HEK293 (cell line): ENCODE results near the gene MAML3.
A peak's percentile ranks its signal among the peaks of the same experiment; 100 is the strongest.

Source experiments
- BCL11A ChIP-seq: fragments of 450-650 bp; formaldehyde crosslinking; IDR thresholded peaks from 2 replicates; pipeline ENCODE4 v1.5.1; 2016; ENCODE audit warnings: low read depth, missing biosample characterization, missing genetic modification characterization
- KLF7 ChIP-seq: fragments of 450-650 bp; formaldehyde crosslinking; IDR thresholded peaks from 2 replicates; pipeline ENCODE4 v1.5.1; 2016; ENCODE audit warnings: missing biosample characterization, missing genetic modification characterization, borderline replicate concordance
- MZF1 ChIP-seq: fragments of 450-650 bp; formaldehyde crosslinking; IDR thresholded peaks from 2 replicates; pipeline ENCODE4 v1.5.1; 2017; ENCODE audit warnings: missing biosample characterization, missing genetic modification characterization, borderline replicate concordance
- SCRT2 ChIP-seq: fragments of 450-650 bp; formaldehyde crosslinking; IDR thresholded peaks from 2 replicates; pipeline ENCODE4 v1.5.1; 2016; ENCODE audit warnings: missing biosample characterization, missing genetic modification characterization
- SP2 ChIP-seq: fragments of 450-650 bp; formaldehyde crosslinking; IDR thresholded peaks from 2 replicates; pipeline ENCODE4 v1.5.1; 2016; ENCODE audit warnings: missing biosample characterization, missing genetic modification characterization
- ZFHX2 ChIP-seq: fragments of 450-650 bp; formaldehyde crosslinking; conservative IDR thresholded peaks from 2 replicates; pipeline ENCODE4 v1.5.1; 2016; ENCODE audit warnings: missing biosample characterization, missing genetic modification characterization
- ZNF10 ChIP-seq: fragments of 450-650 bp; formaldehyde crosslinking; IDR thresholded peaks from 2 replicates; pipeline ENCODE4 v1.5.1; 2017; ENCODE audit warnings: missing biosample characterization, missing genetic modification characterization
- ZNF24 ChIP-seq: fragments of 450-650 bp; formaldehyde crosslinking; IDR thresholded peaks from 2 replicates; pipeline ENCODE4 v1.5.1; 2016; ENCODE audit warnings: missing biosample characterization, missing genetic modification characterization
- ZNF48 ChIP-seq: fragments of 450-650 bp; formaldehyde crosslinking; IDR thresholded peaks from 2 replicates; pipeline ENCODE4 v1.5.1; 2016; ENCODE audit warnings: missing biosample characterization, missing genetic modification characterization
- ZNF510 ChIP-seq: fragments of 450-650 bp; formaldehyde crosslinking; IDR thresholded peaks from 2 replicates; pipeline ENCODE4 v1.5.1; 2018; ENCODE audit warnings: mild to moderate bottlenecking, missing genetic modification characterization, missing biosample characterization; ENCODE audit not compliant: insufficient replicate concordance
- ZNF514 ChIP-seq: fragments of 450-650 bp; formaldehyde crosslinking; IDR thresholded peaks from 2 replicates; pipeline ENCODE4 v1.5.1; 2016; ENCODE audit warnings: missing biosample characterization, missing genetic modification characterization
- ZNF529 ChIP-seq: fragments of 450-650 bp; formaldehyde crosslinking; IDR thresholded peaks from 2 replicates; pipeline ENCODE4 v1.5.1; 2017; ENCODE audit warnings: missing genetic modification characterization, missing biosample characterization; ENCODE audit not compliant: insufficient replicate concordance
- ZNF530 ChIP-seq: fragments of 450-650 bp; formaldehyde crosslinking; IDR thresholded peaks from 2 replicates; pipeline ENCODE4 v1.5.1; 2016; ENCODE audit warnings: low read depth, missing biosample characterization, missing genetic modification characterization
- ZNF560 ChIP-seq: fragments of 450-650 bp; formaldehyde crosslinking; IDR thresholded peaks from 2 replicates; pipeline ENCODE4 v1.5.1; 2017; ENCODE audit warnings: missing biosample characterization, missing genetic modification characterization, borderline replicate concordance
- ZNF670 ChIP-seq: fragments of 450-650 bp; formaldehyde crosslinking; IDR thresholded peaks from 2 replicates; pipeline ENCODE4 v1.5.1; 2016; ENCODE audit warnings: missing biosample characterization, missing genetic modification characterization, low read depth
- ZNF785 ChIP-seq: fragments of 450-650 bp; formaldehyde crosslinking; IDR thresholded peaks from 2 replicates; pipeline ENCODE4 v1.5.1; 2016; ENCODE audit warnings: missing biosample characterization, missing genetic modification characterization
- ZNF791 ChIP-seq: fragments of 450-650 bp; formaldehyde crosslinking; IDR thresholded peaks from 2 replicates; pipeline ENCODE4 v1.5.1; 2016; ENCODE audit warnings: missing biosample characterization, missing genetic modification characterization
- ZNF843 ChIP-seq: fragments of 450-650 bp; formaldehyde crosslinking; IDR thresholded peaks from 2 replicates; pipeline ENCODE4 v1.5.1; 2016; ENCODE audit warnings: missing biosample characterization, missing genetic modification characterization
- TF ChIP-seq, protein P1 (sequence below): fragments of 450-650 bp; formaldehyde crosslinking; IDR thresholded peaks from 2 replicates; pipeline ENCODE4 v1.5.1; 2016; ENCODE audit warnings: missing biosample characterization, missing genetic modification characterization
- TF ChIP-seq, protein P2 (sequence below): fragments of 450-650 bp; formaldehyde crosslinking; IDR thresholded peaks from 2 replicates; pipeline ENCODE4 v1.5.0; 2017; ENCODE audit warnings: missing biosample characterization, missing genetic modification characterization, borderline replicate concordance
- TF ChIP-seq, protein P3 (sequence below): fragments of 450-650 bp; formaldehyde crosslinking; IDR thresholded peaks from 2 replicates; pipeline ENCODE4 v1.5.1; 2016; ENCODE audit warnings: missing biosample characterization, missing genetic modification characterization
- TF ChIP-seq, protein P4 (sequence below): fragments of 450-650 bp; formaldehyde crosslinking; IDR thresholded peaks from 2 replicates; pipeline ENCODE4 v1.5.1; 2016; ENCODE audit warnings: missing biosample characterization, missing genetic modification characterization, borderline replicate concordance
- TF ChIP-seq, protein P5 (sequence below): fragments of 450-650 bp; formaldehyde crosslinking; IDR thresholded peaks from 2 replicates; pipeline ENCODE4 v1.5.1; 2016; ENCODE audit warnings: missing biosample characterization, missing genetic modification characterization

The MAML3 gene

DNA sequence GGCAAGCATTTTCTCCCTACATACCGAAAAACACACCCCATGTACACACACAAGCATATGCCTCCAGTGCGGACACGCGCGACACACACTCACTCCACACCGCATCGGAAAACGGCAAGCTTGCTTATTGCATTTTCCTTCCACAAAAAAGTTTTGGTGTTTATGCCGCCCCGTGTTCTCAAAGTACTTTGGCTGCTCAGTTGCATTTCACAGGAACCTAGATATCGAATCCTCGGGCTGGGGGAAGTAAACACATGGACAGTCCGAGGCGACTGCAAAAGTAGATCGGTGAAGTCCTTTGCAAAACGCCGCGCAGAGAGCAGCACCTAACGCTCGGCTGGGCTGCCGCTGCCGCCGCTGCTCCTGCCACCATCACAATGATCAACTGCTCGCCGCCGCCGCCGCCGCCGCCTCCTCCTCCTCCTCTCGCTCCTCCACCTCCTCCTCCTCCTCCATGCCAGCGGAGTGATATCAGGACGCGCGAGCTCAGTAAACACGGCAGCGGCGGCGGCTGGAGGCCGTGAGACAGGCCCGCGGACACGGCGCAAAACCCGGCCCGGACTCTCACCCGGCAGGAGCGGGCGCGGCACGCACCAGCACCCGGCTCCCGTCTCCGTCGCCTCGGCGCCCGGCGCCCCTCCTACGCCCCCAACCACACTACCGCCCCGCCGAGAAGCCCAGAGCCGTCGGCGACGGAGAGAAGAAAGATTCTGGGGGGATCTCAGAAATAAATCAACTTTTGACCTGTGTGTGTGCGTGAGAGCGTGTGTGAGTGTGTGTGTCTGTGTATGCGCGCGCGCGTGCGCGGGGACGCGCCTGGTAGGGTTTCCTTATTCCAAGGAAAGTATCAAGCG lies at the start of gene MAML3 (continued):
- TF ChIP-seq, protein P1, sequence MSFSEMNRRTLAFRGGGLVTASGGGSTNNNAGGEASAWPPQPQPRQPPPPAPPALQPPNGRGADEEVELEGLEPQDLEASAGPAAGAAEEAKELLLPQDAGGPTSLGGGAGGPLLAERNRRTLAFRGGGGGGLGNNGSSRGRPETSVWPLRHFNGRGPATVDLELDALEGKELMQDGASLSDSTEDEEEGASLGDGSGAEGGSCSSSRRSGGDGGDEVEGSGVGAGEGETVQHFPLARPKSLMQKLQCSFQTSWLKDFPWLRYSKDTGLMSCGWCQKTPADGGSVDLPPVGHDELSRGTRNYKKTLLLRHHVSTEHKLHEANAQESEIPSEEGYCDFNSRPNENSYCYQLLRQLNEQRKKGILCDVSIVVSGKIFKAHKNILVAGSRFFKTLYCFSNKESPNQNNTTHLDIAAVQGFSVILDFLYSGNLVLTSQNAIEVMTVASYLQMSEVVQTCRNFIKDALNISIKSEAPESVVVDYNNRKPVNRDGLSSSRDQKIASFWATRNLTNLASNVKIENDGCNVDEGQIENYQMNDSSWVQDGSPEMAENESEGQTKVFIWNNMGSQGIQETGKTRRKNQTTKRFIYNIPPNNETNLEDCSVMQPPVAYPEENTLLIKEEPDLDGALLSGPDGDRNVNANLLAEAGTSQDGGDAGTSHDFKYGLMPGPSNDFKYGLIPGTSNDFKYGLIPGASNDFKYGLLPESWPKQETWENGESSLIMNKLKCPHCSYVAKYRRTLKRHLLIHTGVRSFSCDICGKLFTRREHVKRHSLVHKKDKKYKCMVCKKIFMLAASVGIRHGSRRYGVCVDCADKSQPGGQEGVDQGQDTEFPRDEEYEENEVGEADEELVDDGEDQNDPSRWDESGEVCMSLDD (tag by site-specific recombination): 0 out of 2 replicates have a peak, but pooled peaks have one; percentile 24
- TF ChIP-seq ZNF530 (tag by site-specific recombination) (no peak), ZNF843 (peak; percentile 58; the same call in 1 of the 2 replicates), ZNF670 (no peak), ZNF48 (tag by site-specific recombination) (no peak), ZNF785 (tag by site-specific recombination) (0 out of 2 replicates have a peak, but pooled peaks have one; percentile 86), ZFHX2 (tag by site-specific recombination) (peak; percentile 96), ZNF560 (tag by site-specific recombination) (peak; percentile 76; the same call in 1 of the 2 replicates), ZNF510 (tag by site-specific recombination) (no peak), ZNF791 (tag by site-specific recombination) (no peak), SP2 (tag by site-specific recombination) (peak; percentile 65), ZNF514 (no peak), SCRT2 (tag by site-specific recombination) (peak; percentile 49; the same call in 1 of the 2 replicates), ZNF529 (tag by site-specific recombination) (no peak), MZF1 (tag by site-specific recombination) (no peak; the same call in 1 of the 2 replicates), ZNF10 (tag by site-specific recombination) (peak; percentile 76), BCL11A (no peak), ZNF24 (peak; percentile 81), KLF7 (tag by site-specific recombination) (no peak)
- TF ChIP-seq, protein P2, sequence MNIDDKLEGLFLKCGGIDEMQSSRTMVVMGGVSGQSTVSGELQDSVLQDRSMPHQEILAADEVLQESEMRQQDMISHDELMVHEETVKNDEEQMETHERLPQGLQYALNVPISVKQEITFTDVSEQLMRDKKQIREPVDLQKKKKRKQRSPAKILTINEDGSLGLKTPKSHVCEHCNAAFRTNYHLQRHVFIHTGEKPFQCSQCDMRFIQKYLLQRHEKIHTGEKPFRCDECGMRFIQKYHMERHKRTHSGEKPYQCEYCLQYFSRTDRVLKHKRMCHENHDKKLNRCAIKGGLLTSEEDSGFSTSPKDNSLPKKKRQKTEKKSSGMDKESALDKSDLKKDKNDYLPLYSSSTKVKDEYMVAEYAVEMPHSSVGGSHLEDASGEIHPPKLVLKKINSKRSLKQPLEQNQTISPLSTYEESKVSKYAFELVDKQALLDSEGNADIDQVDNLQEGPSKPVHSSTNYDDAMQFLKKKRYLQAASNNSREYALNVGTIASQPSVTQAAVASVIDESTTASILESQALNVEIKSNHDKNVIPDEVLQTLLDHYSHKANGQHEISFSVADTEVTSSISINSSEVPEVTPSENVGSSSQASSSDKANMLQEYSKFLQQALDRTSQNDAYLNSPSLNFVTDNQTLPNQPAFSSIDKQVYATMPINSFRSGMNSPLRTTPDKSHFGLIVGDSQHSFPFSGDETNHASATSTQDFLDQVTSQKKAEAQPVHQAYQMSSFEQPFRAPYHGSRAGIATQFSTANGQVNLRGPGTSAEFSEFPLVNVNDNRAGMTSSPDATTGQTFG (tag by site-specific recombination): peak; percentile 72; the same call in 1 of the 2 replicates
- TF ChIP-seq, protein P3, sequence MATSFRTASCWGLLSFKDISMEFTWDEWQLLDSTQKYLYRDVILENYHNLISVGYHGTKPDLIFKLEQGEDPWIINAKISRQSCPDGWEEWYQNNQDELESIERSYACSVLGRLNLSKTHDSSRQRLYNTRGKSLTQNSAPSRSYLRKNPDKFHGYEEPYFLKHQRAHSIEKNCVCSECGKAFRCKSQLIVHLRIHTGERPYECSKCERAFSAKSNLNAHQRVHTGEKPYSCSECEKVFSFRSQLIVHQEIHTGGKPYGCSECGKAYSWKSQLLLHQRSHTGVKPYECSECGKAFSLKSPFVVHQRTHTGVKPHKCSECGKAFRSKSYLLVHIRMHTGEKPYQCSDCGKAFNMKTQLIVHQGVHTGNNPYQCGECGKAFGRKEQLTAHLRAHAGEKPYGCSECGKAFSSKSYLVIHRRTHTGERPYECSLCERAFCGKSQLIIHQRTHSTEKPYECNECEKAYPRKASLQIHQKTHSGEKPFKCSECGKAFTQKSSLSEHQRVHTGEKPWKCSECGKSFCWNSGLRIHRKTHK (tag by site-specific recombination): no peak
- TF ChIP-seq, protein P4, sequence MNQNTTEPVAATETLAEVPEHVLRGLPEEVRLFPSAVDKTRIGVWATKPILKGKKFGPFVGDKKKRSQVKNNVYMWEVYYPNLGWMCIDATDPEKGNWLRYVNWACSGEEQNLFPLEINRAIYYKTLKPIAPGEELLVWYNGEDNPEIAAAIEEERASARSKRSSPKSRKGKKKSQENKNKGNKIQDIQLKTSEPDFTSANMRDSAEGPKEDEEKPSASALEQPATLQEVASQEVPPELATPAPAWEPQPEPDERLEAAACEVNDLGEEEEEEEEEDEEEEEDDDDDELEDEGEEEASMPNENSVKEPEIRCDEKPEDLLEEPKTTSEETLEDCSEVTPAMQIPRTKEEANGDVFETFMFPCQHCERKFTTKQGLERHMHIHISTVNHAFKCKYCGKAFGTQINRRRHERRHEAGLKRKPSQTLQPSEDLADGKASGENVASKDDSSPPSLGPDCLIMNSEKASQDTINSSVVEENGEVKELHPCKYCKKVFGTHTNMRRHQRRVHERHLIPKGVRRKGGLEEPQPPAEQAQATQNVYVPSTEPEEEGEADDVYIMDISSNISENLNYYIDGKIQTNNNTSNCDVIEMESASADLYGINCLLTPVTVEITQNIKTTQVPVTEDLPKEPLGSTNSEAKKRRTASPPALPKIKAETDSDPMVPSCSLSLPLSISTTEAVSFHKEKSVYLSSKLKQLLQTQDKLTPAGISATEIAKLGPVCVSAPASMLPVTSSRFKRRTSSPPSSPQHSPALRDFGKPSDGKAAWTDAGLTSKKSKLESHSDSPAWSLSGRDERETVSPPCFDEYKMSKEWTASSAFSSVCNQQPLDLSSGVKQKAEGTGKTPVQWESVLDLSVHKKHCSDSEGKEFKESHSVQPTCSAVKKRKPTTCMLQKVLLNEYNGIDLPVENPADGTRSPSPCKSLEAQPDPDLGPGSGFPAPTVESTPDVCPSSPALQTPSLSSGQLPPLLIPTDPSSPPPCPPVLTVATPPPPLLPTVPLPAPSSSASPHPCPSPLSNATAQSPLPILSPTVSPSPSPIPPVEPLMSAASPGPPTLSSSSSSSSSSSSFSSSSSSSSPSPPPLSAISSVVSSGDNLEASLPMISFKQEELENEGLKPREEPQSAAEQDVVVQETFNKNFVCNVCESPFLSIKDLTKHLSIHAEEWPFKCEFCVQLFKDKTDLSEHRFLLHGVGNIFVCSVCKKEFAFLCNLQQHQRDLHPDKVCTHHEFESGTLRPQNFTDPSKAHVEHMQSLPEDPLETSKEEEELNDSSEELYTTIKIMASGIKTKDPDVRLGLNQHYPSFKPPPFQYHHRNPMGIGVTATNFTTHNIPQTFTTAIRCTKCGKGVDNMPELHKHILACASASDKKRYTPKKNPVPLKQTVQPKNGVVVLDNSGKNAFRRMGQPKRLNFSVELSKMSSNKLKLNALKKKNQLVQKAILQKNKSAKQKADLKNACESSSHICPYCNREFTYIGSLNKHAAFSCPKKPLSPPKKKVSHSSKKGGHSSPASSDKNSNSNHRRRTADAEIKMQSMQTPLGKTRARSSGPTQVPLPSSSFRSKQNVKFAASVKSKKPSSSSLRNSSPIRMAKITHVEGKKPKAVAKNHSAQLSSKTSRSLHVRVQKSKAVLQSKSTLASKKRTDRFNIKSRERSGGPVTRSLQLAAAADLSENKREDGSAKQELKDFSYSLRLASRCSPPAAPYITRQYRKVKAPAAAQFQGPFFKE: no peak
- TF ChIP-seq, protein P5, sequence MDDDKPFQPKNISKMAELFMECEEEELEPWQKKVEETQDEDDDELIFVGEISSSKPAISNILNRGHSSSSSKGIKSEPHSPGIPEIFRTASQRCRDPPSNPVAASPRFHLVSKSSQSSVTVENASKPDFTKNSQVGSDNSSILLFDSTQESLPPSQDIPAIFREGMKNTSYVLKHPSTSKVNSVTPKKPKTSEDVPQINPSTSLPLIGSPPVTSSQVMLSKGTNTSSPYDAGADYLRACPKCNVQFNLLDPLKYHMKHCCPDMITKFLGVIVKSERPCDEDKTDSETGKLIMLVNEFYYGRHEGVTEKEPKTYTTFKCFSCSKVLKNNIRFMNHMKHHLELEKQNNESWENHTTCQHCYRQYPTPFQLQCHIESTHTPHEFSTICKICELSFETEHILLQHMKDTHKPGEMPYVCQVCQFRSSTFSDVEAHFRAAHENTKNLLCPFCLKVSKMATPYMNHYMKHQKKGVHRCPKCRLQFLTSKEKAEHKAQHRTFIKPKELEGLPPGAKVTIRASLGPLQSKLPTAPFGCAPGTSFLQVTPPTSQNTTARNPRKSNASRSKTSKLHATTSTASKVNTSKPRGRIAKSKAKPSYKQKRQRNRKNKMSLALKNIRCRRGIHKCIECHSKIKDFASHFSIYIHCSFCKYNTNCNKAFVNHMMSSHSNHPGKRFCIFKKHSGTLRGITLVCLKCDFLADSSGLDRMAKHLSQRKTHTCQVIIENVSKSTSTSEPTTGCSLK (tag by site-specific recombination): no peak
